Measurements from ENCODE around the gene IL34. TPM values are rescaled to one million over a fixed set of nuclear protein-coding genes. Genes with fewer than 3 reads are reported as not detected.

Gene IL34
- total and polyA plus RNA-seq, 2 of the 13 experiments (the other 11 are each of a cell fraction or from before 2014, with no cell fraction given): 1.2 to 1.3 TPM

DNA sequence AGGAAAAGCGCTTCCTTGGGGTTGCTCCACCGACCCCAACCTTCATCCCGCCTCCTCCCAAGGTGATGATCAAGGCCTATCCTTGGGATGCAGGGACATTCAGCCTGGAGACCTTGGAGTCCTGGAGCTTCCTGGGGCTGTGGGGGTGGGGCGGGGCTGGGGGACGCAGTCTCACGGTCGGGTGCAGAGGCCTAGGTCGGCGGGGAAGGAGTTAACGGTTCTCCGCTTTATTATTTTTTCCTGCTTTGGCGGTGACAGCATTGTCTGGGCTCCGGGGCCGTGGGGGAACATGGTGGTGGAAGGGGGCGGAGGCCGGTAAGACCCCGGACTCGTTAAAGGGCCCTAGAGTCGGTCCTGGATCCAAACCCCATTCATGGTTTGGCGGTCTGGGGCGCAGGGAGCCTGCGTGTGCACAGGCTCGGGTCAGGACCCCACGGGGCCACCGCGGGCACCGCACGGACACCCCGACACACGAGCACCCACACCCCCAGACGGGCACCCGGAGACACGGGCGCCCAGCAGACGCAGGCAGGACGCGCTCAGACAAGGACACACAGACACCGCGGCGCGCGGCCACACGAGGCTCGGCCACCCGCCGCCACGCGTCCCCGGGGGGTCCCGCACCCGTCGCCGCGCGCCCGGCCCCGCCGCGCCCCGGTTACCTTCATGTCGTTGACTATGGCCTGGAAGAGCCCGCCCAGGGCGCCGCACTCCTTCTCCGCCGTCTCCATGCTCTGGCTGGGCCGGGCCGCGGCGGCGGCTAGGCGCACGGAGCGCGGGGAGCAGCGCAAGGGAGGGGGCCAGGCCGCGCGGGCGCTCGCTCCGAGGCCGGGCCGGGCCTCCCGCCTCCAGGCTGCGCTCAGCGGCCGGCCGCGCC is 38.9 kb downstream of the IL34 start (continued):
- TF ChIP-seq ARHGAP35 (CRISPR knock-in tag; IDR thresholded peaks at IDR 0.05; ENCODE audit: borderline replicate concordance) (0 out of 2 replicates have a peak, but pooled peaks have one; percentile 44), SNRNP70 (IDR thresholded peaks at IDR 0.05; ENCODE audit: low read depth, low read length) (no peak), MBD4 (IDR thresholded peaks at IDR 0.05; ENCODE audit: borderline replicate concordance, low read length) (no peak), ISX (CRISPR knock-in tag; conservative IDR thresholded peaks at IDR 0.05) (no peak), ZFY (CRISPR knock-in tag; IDR thresholded peaks at IDR 0.05) (peak; percentile 45), SOX13 (IDR thresholded peaks at IDR 0.05) (no peak), SOX13 (CRISPR knock-in tag; conservative IDR thresholded peaks at IDR 0.05 in 1 of 2, IDR thresholded peaks at IDR 0.05 in 1 of 2) (no peak), ZNF749 (CRISPR knock-in tag; IDR thresholded peaks at IDR 0.05; ENCODE audit: borderline replicate concordance) (no peak), RELA (CRISPR knock-in tag; IDR thresholded peaks at IDR 0.05) (no peak; the same call in 1 of the 2 replicates), ZFP90 (CRISPR knock-in tag; IDR thresholded peaks at IDR 0.05; ENCODE audit: borderline replicate concordance) (no peak), ZNF12 (CRISPR knock-in tag; IDR thresholded peaks at IDR 0.05) (0 out of 2 replicates have a peak, but pooled peaks have one; percentile 12), ZNF101 (CRISPR knock-in tag; IDR thresholded peaks at IDR 0.05; ENCODE audit: borderline replicate concordance, low read depth) (no peak), EED (CRISPR knock-in tag; IDR thresholded peaks at IDR 0.05) (0 out of 2 replicates have a peak, but pooled peaks have one; percentile 62), TCF7L2 (IDR thresholded peaks at IDR 0.05; ENCODE audit: low read depth, low read length) (no peak), TAF15 (IDR thresholded peaks at IDR 0.05; ENCODE audit: low read depth, low read length, poor library complexity, severe bottlenecking) (no peak), NR2F2 (IDR thresholded peaks at IDR 0.05; ENCODE audit: borderline replicate concordance, low read depth) (no peak)
- TF ChIP-seq, protein P1, sequence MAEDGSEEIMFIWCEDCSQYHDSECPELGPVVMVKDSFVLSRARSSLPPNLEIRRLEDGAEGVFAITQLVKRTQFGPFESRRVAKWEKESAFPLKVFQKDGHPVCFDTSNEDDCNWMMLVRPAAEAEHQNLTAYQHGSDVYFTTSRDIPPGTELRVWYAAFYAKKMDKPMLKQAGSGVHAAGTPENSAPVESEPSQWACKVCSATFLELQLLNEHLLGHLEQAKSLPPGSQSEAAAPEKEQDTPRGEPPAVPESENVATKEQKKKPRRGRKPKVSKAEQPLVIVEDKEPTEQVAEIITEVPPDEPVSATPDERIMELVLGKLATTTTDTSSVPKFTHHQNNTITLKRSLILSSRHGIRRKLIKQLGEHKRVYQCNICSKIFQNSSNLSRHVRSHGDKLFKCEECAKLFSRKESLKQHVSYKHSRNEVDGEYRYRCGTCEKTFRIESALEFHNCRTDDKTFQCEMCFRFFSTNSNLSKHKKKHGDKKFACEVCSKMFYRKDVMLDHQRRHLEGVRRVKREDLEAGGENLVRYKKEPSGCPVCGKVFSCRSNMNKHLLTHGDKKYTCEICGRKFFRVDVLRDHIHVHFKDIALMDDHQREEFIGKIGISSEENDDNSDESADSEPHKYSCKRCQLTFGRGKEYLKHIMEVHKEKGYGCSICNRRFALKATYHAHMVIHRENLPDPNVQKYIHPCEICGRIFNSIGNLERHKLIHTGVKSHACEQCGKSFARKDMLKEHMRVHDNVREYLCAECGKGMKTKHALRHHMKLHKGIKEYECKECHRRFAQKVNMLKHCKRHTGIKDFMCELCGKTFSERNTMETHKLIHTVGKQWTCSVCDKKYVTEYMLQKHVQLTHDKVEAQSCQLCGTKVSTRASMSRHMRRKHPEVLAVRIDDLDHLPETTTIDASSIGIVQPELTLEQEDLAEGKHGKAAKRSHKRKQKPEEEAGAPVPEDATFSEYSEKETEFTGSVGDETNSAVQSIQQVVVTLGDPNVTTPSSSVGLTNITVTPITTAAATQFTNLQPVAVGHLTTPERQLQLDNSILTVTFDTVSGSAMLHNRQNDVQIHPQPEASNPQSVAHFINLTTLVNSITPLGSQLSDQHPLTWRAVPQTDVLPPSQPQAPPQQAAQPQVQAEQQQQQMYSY (CRISPR knock-in tag; IDR thresholded peaks at IDR 0.05): no peak
- TF ChIP-seq, protein P2, sequence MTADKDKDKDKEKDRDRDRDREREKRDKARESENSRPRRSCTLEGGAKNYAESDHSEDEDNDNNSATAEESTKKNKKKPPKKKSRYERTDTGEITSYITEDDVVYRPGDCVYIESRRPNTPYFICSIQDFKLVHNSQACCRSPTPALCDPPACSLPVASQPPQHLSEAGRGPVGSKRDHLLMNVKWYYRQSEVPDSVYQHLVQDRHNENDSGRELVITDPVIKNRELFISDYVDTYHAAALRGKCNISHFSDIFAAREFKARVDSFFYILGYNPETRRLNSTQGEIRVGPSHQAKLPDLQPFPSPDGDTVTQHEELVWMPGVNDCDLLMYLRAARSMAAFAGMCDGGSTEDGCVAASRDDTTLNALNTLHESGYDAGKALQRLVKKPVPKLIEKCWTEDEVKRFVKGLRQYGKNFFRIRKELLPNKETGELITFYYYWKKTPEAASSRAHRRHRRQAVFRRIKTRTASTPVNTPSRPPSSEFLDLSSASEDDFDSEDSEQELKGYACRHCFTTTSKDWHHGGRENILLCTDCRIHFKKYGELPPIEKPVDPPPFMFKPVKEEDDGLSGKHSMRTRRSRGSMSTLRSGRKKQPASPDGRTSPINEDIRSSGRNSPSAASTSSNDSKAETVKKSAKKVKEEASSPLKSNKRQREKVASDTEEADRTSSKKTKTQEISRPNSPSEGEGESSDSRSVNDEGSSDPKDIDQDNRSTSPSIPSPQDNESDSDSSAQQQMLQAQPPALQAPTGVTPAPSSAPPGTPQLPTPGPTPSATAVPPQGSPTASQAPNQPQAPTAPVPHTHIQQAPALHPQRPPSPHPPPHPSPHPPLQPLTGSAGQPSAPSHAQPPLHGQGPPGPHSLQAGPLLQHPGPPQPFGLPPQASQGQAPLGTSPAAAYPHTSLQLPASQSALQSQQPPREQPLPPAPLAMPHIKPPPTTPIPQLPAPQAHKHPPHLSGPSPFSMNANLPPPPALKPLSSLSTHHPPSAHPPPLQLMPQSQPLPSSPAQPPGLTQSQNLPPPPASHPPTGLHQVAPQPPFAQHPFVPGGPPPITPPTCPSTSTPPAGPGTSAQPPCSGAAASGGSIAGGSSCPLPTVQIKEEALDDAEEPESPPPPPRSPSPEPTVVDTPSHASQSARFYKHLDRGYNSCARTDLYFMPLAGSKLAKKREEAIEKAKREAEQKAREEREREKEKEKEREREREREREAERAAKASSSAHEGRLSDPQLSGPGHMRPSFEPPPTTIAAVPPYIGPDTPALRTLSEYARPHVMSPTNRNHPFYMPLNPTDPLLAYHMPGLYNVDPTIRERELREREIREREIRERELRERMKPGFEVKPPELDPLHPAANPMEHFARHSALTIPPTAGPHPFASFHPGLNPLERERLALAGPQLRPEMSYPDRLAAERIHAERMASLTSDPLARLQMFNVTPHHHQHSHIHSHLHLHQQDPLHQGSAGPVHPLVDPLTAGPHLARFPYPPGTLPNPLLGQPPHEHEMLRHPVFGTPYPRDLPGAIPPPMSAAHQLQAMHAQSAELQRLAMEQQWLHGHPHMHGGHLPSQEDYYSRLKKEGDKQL (CRISPR knock-in tag; IDR thresholded peaks at IDR 0.05; ENCODE audit: low read depth): no peak
- TF ChIP-seq, protein P3, sequence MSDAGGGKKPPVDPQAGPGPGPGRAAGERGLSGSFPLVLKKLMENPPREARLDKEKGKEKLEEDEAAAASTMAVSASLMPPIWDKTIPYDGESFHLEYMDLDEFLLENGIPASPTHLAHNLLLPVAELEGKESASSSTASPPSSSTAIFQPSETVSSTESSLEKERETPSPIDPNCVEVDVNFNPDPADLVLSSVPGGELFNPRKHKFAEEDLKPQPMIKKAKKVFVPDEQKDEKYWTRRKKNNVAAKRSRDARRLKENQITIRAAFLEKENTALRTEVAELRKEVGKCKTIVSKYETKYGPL (CRISPR knock-in tag; IDR thresholded peaks at IDR 0.05): no peak
